ENCODE measurements around the gene BCAS3. TPM values are rescaled to one million over a fixed set of nuclear protein-coding genes. Genes with fewer than 3 reads are reported as not detected.

Gene BCAS3
- total RNA-seq, 3 donors from 2014 or later = 21.6 to 33.4 (median 32.1) TPM

DNA sequence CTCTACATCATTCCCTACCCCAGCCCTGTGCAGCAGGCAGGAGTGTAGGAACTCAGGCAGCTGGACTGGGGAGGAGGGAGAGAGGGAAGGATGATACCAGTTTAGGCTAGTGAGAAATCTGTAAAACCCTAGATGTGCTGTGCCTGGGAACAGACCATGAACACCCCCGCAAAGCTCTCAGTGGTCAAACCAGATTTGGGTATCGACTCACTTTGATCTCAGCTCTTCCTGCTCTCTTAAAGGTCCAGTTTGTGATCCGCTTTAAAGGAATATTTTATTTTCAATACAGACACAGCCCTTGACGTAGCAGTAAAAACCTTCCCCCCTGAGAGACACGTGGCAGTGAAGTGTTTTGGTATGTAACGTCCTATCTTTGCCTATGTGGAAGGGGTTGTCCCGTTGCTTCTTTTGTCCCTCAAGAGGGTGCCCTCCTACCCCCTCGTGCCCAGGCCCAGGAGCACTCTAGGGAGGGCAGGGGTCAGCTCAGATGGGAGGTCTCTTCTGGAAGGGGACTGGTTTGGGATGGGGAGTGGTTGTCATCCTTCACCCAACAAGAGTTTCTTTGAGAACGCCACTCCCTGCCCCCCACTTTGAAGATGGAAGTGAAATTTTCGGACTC, 702.7 kb downstream of the BCAS3 start:
- intact Hi-C loops (cut with DNase I, micrococcal nuclease) = no loop called here

DNA sequence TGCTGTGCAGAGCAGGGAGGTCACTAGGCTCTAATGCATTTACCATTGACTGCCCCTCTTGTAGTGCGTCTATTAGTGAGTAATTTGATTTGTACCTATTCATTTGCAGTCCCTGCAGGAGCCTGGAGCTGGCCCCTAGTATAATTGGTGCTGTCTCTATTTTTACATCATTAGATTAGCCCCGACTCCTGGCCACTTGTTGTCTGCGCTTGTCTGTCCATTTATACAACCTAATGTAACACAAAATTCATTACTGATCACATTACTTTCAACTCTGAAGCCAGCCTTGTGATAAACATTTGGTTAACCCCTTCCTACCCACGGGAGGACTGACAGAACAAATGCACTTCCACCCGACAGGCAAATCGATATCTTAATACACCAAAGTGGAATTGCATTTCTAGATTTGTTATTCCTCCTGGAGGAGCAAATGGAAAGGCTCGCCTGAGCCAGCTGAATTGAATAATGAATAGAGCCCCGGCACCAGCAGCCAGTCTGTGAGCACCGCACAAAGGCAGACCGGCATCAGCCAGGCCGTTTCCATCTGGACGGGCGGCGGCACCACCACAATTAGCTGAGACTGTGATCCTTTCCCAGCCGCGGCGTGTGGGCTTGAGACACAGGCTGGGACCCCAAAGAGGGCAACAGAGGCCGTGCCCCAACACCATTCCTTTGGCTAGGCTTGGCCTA, 703.3 kb downstream of the BCAS3 start:
- intact Hi-C loops (cut with DNase I, micrococcal nuclease) = no loop called here
- H3K36me3 ChIP-seq (ENCODE audit: low read depth) = no peaks in the 10 kb centered on the region
- ATAC-seq (no peak), DNase-seq (no peak)
- H3K4me3 ChIP-seq = no peak overlapping the region
- no peaks in the 10 kb centered on the region for H3K9me3 ChIP-seq
- TF ChIP-seq, protein P1, sequence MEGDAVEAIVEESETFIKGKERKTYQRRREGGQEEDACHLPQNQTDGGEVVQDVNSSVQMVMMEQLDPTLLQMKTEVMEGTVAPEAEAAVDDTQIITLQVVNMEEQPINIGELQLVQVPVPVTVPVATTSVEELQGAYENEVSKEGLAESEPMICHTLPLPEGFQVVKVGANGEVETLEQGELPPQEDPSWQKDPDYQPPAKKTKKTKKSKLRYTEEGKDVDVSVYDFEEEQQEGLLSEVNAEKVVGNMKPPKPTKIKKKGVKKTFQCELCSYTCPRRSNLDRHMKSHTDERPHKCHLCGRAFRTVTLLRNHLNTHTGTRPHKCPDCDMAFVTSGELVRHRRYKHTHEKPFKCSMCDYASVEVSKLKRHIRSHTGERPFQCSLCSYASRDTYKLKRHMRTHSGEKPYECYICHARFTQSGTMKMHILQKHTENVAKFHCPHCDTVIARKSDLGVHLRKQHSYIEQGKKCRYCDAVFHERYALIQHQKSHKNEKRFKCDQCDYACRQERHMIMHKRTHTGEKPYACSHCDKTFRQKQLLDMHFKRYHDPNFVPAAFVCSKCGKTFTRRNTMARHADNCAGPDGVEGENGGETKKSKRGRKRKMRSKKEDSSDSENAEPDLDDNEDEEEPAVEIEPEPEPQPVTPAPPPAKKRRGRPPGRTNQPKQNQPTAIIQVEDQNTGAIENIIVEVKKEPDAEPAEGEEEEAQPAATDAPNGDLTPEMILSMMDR (IDR thresholded peaks at IDR 0.05) = no peak
- H3K4me1 ChIP-seq (ENCODE audit: low read depth) = no peaks in the 10 kb centered on the region

More for the DNA sequence above, 702.7 kb downstream of the BCAS3 start:
- ATAC-seq = no peak
- TF ChIP-seq, protein P1 (IDR thresholded peaks at IDR 0.05) = no peak
- Histone ChIP-seq H3K9me3 (no peaks in the 10 kb centered on the region), H3K36me3 (ENCODE audit: low read depth) (no peaks in the 10 kb centered on the region), H3K4me3 (no peak overlapping the region), H3K4me1 (ENCODE audit: low read depth) (no peaks in the 10 kb centered on the region)
- DNase-seq = no peak

DNA sequence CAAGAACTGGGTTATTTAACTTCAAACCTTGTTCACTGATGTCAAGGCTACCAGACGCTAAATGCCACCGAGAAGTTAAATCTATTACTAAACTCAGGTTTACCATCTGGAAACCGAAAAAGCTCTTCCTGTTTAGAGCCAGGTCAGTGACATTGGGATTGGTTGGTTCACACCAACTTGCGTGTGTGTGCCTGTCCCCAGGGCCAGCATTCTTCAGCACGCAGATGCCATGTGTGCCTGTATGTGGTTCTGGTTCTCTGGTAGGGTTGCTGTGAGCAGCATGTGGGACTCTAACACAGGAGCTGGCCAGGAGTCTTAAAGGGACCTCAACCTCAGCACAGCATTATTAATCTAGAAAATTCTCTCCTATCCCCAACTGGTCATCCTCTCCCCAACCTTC, 703.9 kb downstream of the BCAS3 start:
- ATAC-seq (no peak), DNase-seq (no peak)
- H3K4me1 ChIP-seq (ENCODE audit: low read depth) = no peaks in the 10 kb centered on the region
- no peak overlapping the region for H3K4me3 ChIP-seq
- H3K9me3 ChIP-seq = no peaks in the 10 kb centered on the region
- TF ChIP-seq, protein P1 (IDR thresholded peaks at IDR 0.05) = no peak
- no peaks in the 10 kb centered on the region for H3K36me3 ChIP-seq (ENCODE audit: low read depth)
- intact Hi-C loops (cut with DNase I, micrococcal nuclease) = no loop called here

DNA sequence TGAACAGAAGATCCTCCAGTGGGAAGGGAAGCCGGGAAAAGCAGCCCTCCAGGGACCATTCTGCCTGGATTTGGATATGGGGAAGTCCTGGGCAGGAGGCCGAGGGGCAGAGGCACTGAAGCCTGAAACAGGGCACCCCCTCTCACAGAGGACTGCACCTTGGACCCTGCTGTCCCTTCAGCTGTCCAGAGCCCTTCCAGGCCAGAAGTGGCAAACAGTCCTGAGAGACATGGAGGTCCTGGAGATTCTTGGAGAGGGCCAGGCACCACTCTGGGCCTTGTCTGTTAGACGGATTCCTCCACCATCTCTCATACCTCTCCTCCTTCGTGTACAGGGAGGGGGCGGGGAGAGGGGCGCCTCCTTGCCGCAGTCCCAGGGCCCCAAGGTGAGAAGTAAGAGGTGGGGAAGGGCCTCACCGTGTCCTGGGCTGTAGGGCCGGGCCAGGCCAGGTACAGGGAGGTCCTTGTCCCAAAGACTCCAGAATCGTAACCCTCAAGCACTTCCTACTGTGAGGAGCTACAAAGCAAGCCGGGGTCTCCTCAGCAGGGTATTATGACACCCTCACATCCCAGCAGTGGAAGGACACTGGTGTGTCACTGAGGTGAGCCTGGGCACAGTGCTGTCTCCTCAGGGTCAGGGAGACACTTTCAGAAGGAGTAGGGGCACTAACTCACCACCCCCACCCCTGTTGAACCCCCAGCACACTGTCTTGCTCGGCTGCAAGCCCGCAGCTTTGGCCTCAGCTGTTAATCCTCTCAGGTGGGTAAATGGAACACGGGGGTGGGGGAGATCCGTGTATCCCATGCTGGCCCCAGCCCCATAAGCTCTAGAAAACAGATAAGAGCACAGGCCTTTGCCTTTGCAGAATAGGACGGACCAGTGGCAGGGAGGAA, 705.4 kb downstream of the BCAS3 start:
- intact Hi-C loops (cut with DNase I, micrococcal nuclease) = no loop called here
- no peak for ATAC-seq
- DNase-seq = no peak
- no peaks in the 10 kb centered on the region for H3K36me3 ChIP-seq (ENCODE audit: low read depth)
- no peak overlapping the region for H3K4me3 ChIP-seq
- TF ChIP-seq, protein P1 (IDR thresholded peaks at IDR 0.05) = no peak
- H3K9me3 ChIP-seq = no peaks in the 10 kb centered on the region
- H3K4me1 ChIP-seq (ENCODE audit: low read depth) = no peaks in the 10 kb centered on the region

DNA sequence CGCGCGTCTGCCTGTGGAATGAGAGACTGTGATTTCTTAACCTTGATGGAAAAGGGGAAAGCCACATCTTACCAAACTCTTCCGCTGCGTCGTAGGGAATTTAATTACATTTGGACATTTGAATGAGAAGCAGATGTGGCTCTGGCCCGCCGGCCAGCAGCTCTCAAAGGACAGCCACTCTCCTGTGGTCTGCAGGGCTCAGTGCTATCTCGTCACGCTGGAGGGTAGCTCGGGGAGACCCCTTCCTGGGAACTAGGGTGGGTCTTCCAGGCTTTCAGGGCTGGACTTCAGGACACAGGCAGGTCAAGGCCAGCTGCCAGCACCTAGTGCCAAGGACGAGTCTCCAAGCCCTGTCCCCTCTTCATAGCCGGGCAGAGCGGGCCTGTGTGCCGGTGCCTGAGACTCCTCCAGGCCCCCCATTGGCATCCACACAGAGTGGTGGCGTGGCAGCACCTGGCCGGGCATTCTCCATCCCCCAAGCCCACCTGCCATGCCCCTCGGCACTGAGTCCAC, 706.1 kb downstream of the BCAS3 start:
- no peak for ATAC-seq
- Histone ChIP-seq H3K36me3 (ENCODE audit: low read depth) (no peaks in the 10 kb centered on the region), H3K4me3 (no peak overlapping the region), H3K4me1 (ENCODE audit: low read depth) (no peaks in the 10 kb centered on the region), H3K9me3 (no peaks in the 10 kb centered on the region)
- TF ChIP-seq, protein P1 (IDR thresholded peaks at IDR 0.05) = no peak
- intact Hi-C loops (cut with DNase I, micrococcal nuclease) = no loop called here
- no peak for DNase-seq

Measured in mucosa of descending colon (tissue), 3 donors.